ENCODE data around the gene FAM8A1. TPM values are rescaled to one million over a fixed set of nuclear protein-coding genes. Genes with fewer than 3 reads are reported as not detected.

FAM8A1 gene
- total and polyA plus RNA-seq, 7 experiments from 2014 or later = 5.9 to 26.1 (median 19.4) TPM

GRCh38 chr6:17633465-17634188 lies 33.5 kb downstream of the FAM8A1 start:
- intact Hi-C loops (cut with micrococcal nuclease) = loop anchor here in 1 of 2 donors (1.0 kb wide), 2 partner anchors 33 to 49 kb away; partner anchors contain the start of gene FAM8A1
- H3K27ac Mint-ChIP-seq = peak overlapping the region; percentile 16 to 89 (median 60)
- CTCF ChIA-PET = interaction anchor here (0.7 to 1.6 kb wide), 2 partner anchors 45 to 67 kb away, joined by 3 to 4 read pairs; no protein-coding TSS in a partner anchor
- H3K27me3 Mint-ChIP-seq = no peaks in the 10 kb centered on the region
- no peaks in the 10 kb centered on the region for H3K9me3 Mint-ChIP-seq
- H3K4me1 Mint-ChIP-seq = peaks cover 34 to 77% (median 61%) of the 10 kb centered on the region in 7 donors
- Histone ChIP-seq H3K9me3 (ENCODE audit: control insufficient read depth in 2 of 3, low read length in 3 of 3) (no peaks in the 10 kb centered on the region), H3K4me3 (ENCODE audit: low read length) (no peak overlapping the region), H3K27ac (ENCODE audit: low read depth, low read length) (no peak overlapping the region), H3K4me1 (ENCODE audit: control insufficient read depth in 2 of 2, insufficient read depth in 2 of 2, low read length in 2 of 2) (peaks cover 18 to 27% of the 10 kb centered on the region in 2 donors), H3K36me3 (ENCODE audit: control insufficient read depth in 2 of 3, insufficient read depth in 3 of 3, low read length in 3 of 3) (peaks cover 0 to 59% (median 20%) of the 10 kb centered on the region in 3 experiments), H3K27me3 (ENCODE audit: control insufficient read depth in 2 of 2, insufficient read depth in 2 of 2, low read length in 2 of 2) (no peaks in the 10 kb centered on the region)
- H3K36me3 Mint-ChIP-seq = peaks cover 8 to 57% (median 41%) of the 10 kb centered on the region in 5 donors
- POLR2A ChIA-PET = interaction anchor here (0.8 to 1.4 kb wide), 2 partner anchors 33 to 34 kb away, joined by 3 read pairs; partner anchors contain the start of gene FAM8A1
- peak overlapping the region in 9 of 10 donors; percentile 2 to 70 (median 41) for H3K4me3 Mint-ChIP-seq
- ATAC-seq (peak; percentile 61), DNase-seq (no peak)

GRCh38 chr6:17635568-17635967 lies 35.5 kb downstream of the FAM8A1 start:
- Mint-ChIP-seq H3K4me3 (peak overlapping the region in 1 of 10 donors; percentile 31), H3K4me1 (peaks cover 18 to 62% (median 48%) of the 10 kb centered on the region in 7 donors), H3K36me3 (peaks cover 0 to 60% (median 37%) of the 10 kb centered on the region in 5 donors), H3K27me3 (no peaks in the 10 kb centered on the region), H3K9me3 (no peaks in the 10 kb centered on the region), H3K27ac (peak overlapping the region in 7 of 9 donors; percentile 1 to 77 (median 31))
- H3K36me3 ChIP-seq (ENCODE audit: control insufficient read depth in 2 of 3, insufficient read depth in 3 of 3, low read length in 3 of 3) = peaks cover 0 to 42% (median 19%) of the 10 kb centered on the region in 3 experiments
- no peak for DNase-seq
- ATAC-seq = no peak
- H3K27me3 ChIP-seq (ENCODE audit: control insufficient read depth in 2 of 2, insufficient read depth in 2 of 2, low read length in 2 of 2) = no peaks in the 10 kb centered on the region
- ChIA-PET CTCF (interaction anchor here (0.7 kb wide), 1 partner anchor 48 kb away, joined by 6 read pairs; no protein-coding TSS in a partner anchor), POLR2A (no interaction called here)
- H3K27ac ChIP-seq (ENCODE audit: low read depth, low read length) = no peak overlapping the region
- no peaks in the 10 kb centered on the region for H3K9me3 ChIP-seq (ENCODE audit: control insufficient read depth in 2 of 3, low read length in 3 of 3)
- no peak overlapping the region for H3K4me3 ChIP-seq (ENCODE audit: low read length)
- intact Hi-C loops (cut with micrococcal nuclease) = no loop called here
- H3K4me1 ChIP-seq (ENCODE audit: control insufficient read depth in 2 of 2, insufficient read depth in 2 of 2, low read length in 2 of 2) = peaks cover 18 to 27% of the 10 kb centered on the region in 2 donors

GRCh38 chr6:17638212-17638715 lies 38.2 kb downstream of the FAM8A1 start:
- H3K4me3 ChIP-seq (ENCODE audit: low read length) = no peak overlapping the region
- Mint-ChIP-seq H3K36me3 (peaks cover 4 to 66% (median 42%) of the 10 kb centered on the region in 5 donors), H3K27me3 (no peaks in the 10 kb centered on the region), H3K27ac (peak overlapping the region in 3 of 9 donors; percentile 32 to 87 (median 38)), H3K4me1 (peaks cover 17 to 49% (median 31%) of the 10 kb centered on the region in 7 donors), H3K4me3 (no peak overlapping the region), H3K9me3 (peaks cover 0 to 2% (median 0%) of the 10 kb centered on the region in 11 donors)
- intact Hi-C loops (cut with micrococcal nuclease) = no loop called here
- POLR2A ChIA-PET = interaction anchor here (1.1 to 1.9 kb wide), 2 partner anchors 20 to 49 kb away, joined by 3 to 5 read pairs; no protein-coding TSS in a partner anchor
- H3K27ac ChIP-seq (ENCODE audit: low read depth, low read length) = no peak overlapping the region
- no peaks in the 10 kb centered on the region for H3K27me3 ChIP-seq (ENCODE audit: control insufficient read depth in 2 of 2, insufficient read depth in 2 of 2, low read length in 2 of 2)
- no peaks in the 10 kb centered on the region for H3K9me3 ChIP-seq (ENCODE audit: control insufficient read depth in 2 of 3, low read length in 3 of 3)
- peaks cover 4 to 43% (median 30%) of the 10 kb centered on the region in 3 experiments for H3K36me3 ChIP-seq (ENCODE audit: control insufficient read depth in 2 of 3, insufficient read depth in 3 of 3, low read length in 3 of 3)
- CTCF ChIA-PET = interaction anchor here (0.6 kb wide), 1 partner anchor 175 kb away, joined by 3 read pairs; no protein-coding TSS in a partner anchor
- DNase-seq (no peak), ATAC-seq (no peak)
- H3K4me1 ChIP-seq (ENCODE audit: control insufficient read depth in 2 of 2, insufficient read depth in 2 of 2, low read length in 2 of 2) = peaks cover 13 to 15% of the 10 kb centered on the region in 2 donors

- Mint-ChIP-seq H3K9me3 (peaks cover 0 to 2% (median 0%) of the 10 kb centered on the region in 11 donors), H3K36me3 (peaks cover 10 to 80% (median 45%) of the 10 kb centered on the region in 5 donors), H3K4me1 (peaks cover 10 to 33% (median 16%) of the 10 kb centered on the region in 7 donors), H3K27ac (peak overlapping the region in 3 of 9 donors; percentile 21 to 80 (median 57)), H3K27me3 (no peaks in the 10 kb centered on the region), H3K4me3 (no peak overlapping the region)
- no peaks in the 10 kb centered on the region for H3K27me3 ChIP-seq (ENCODE audit: control insufficient read depth in 2 of 2, insufficient read depth in 2 of 2, low read length in 2 of 2)
- intact Hi-C loops (cut with micrococcal nuclease) = no loop called here
- POLR2A ChIA-PET = no interaction called here
- CTCF ChIA-PET = no interaction called here
- H3K4me3 ChIP-seq (ENCODE audit: low read length) = no peak overlapping the region
- H3K4me1 ChIP-seq (ENCODE audit: control insufficient read depth in 2 of 2, insufficient read depth in 2 of 2, low read length in 2 of 2) = no peaks in the 10 kb centered on the region
- peaks cover 4 to 61% (median 30%) of the 10 kb centered on the region in 3 experiments for H3K36me3 ChIP-seq (ENCODE audit: control insufficient read depth in 2 of 3, insufficient read depth in 3 of 3, low read length in 3 of 3)
- DNase-seq = no peak
- no peaks in the 10 kb centered on the region for H3K9me3 ChIP-seq (ENCODE audit: control insufficient read depth in 2 of 3, low read length in 3 of 3)
- ATAC-seq = no peak
- no peak overlapping the region for H3K27ac ChIP-seq (ENCODE audit: low read depth, low read length)
These were observed 40.4 kb downstream of the FAM8A1 start for GRCh38 chr6:17640477-17640917.

- no peaks in the 10 kb centered on the region for H3K9me3 Mint-ChIP-seq
- Histone ChIP-seq H3K4me1 (ENCODE audit: control insufficient read depth in 2 of 2, insufficient read depth in 2 of 2, low read length in 2 of 2) (no peaks in the 10 kb centered on the region), H3K27me3 (ENCODE audit: control insufficient read depth in 2 of 2, insufficient read depth in 2 of 2, low read length in 2 of 2) (no peaks in the 10 kb centered on the region), H3K4me3 (ENCODE audit: low read length) (no peak overlapping the region), H3K36me3 (ENCODE audit: control insufficient read depth in 2 of 3, insufficient read depth in 3 of 3, low read length in 3 of 3) (peaks cover 0 to 75% (median 11%) of the 10 kb centered on the region in 3 experiments), H3K9me3 (ENCODE audit: control insufficient read depth in 2 of 3, low read length in 3 of 3) (no peaks in the 10 kb centered on the region), H3K27ac (ENCODE audit: low read depth, low read length) (no peak overlapping the region)
- intact Hi-C loops (cut with micrococcal nuclease) = no loop called here
- peak overlapping the region in 2 of 9 donors; percentile 2 to 4 for H3K27ac Mint-ChIP-seq
- no peak for ATAC-seq
- ChIA-PET POLR2A (no interaction called here), CTCF (no interaction called here)
- no peak overlapping the region for H3K4me3 Mint-ChIP-seq
- no peaks in the 10 kb centered on the region for H3K27me3 Mint-ChIP-seq
- no peak for DNase-seq
- H3K4me1 Mint-ChIP-seq = peaks cover 6 to 18% (median 16%) of the 10 kb centered on the region in 7 donors
- H3K36me3 Mint-ChIP-seq = peaks cover 13 to 56% (median 36%) of the 10 kb centered on the region in 5 donors
These were observed 48.6 kb downstream of the FAM8A1 start for GRCh38 chr6:17648745-17649144.

GRCh38 chr6:17650656-17651309 lies 50.7 kb downstream of the FAM8A1 start:
- intact Hi-C loops (cut with micrococcal nuclease) = loop anchor here in 1 of 2 donors (10.0 kb wide), 1 partner anchor 54 kb away; the partner anchor contains the start of gene NUP153
- Histone ChIP-seq H3K9me3 (ENCODE audit: control insufficient read depth in 2 of 3, low read length in 3 of 3) (no peaks in the 10 kb centered on the region), H3K36me3 (ENCODE audit: control insufficient read depth in 2 of 3, insufficient read depth in 3 of 3, low read length in 3 of 3) (peaks cover 0 to 70% (median 11%) of the 10 kb centered on the region in 3 experiments), H3K27me3 (ENCODE audit: control insufficient read depth in 2 of 2, insufficient read depth in 2 of 2, low read length in 2 of 2) (no peaks in the 10 kb centered on the region), H3K4me1 (ENCODE audit: control insufficient read depth in 2 of 2, insufficient read depth in 2 of 2, low read length in 2 of 2) (no peaks in the 10 kb centered on the region), H3K27ac (ENCODE audit: low read depth, low read length) (no peak overlapping the region), H3K4me3 (ENCODE audit: low read length) (no peak overlapping the region)
- H3K36me3 Mint-ChIP-seq = peaks cover 7 to 55% (median 35%) of the 10 kb centered on the region in 5 donors
- ChIA-PET CTCF (no interaction called here), POLR2A (interaction anchor here (0.7 kb wide), 1 partner anchor 1314 kb away, joined by 3 read pairs; no protein-coding TSS in a partner anchor)
- H3K27me3 Mint-ChIP-seq = no peaks in the 10 kb centered on the region
- DNase-seq (no peak), ATAC-seq (no peak)
- H3K9me3 Mint-ChIP-seq = no peaks in the 10 kb centered on the region
- peaks cover 1 to 26% (median 18%) of the 10 kb centered on the region in 7 donors for H3K4me1 Mint-ChIP-seq
- peak overlapping the region in 1 of 9 donors; percentile 74 for H3K27ac Mint-ChIP-seq
- H3K4me3 Mint-ChIP-seq = no peak overlapping the region
